GM23338 (cell line): ENCODE measurements around the gene MSH2. TPM values are rescaled to one million over a fixed set of nuclear protein-coding genes. Genes with fewer than 3 reads are reported as not detected.

Source experiments
- ATAC-seq: fragments of 200-7000 bp; cut with Tn5 transposase; 3 replicates; pipeline ENCODE4 v1.9.1; 2020
- DNase-seq: peaks from one replicate; pipeline ENCODE4 v3.0.0-alpha.2; 2015; ENCODE audit warnings: low spot score
- H2AFZ ChIP-seq: fragments of 200-600 bp; sonication (generic); 2 replicates; pipeline ENCODE4 v1.8.0; 2016; ENCODE audit warnings: antibody characterized with exemption, mild to moderate bottlenecking, moderate library complexity
- H3F3A ChIP-seq: fragments of 200-600 bp; sonication (generic); replicated peaks from 2 replicates; pipeline ENCODE4 v1.8.0; 2017; ENCODE audit warnings: antibody characterized with exemption, mixed run types, low read depth
- H3K27ac ChIP-seq: fragments of 200-600 bp; sonication (generic); 2 replicates; pipeline ENCODE4 v1.6.1; 2016; ENCODE audit warnings: low read depth
- H3K27me3 ChIP-seq: fragments of 200-600 bp; sonication (generic); 2 replicates; pipeline ENCODE4 v1.8.0; 2016; ENCODE audit warnings: mild to moderate bottlenecking, mixed run types, moderate library complexity; ENCODE audit not compliant: insufficient read depth
- H3K36me3 ChIP-seq: fragments of 200-600 bp; sonication (generic); 2 replicates; pipeline ENCODE4 v1.8.0; 2016; ENCODE audit warnings: mild to moderate bottlenecking; ENCODE audit not compliant: insufficient read depth
- H3K4me1 ChIP-seq: fragments of 200-600 bp; sonication (generic); 2 replicates; pipeline ENCODE4 v1.8.0; 2016; ENCODE audit warnings: mild to moderate bottlenecking, moderate library complexity; ENCODE audit not compliant: insufficient read depth
- H3K4me2 ChIP-seq: fragments of 200-600 bp; sonication (generic); 2 replicates; pipeline ENCODE4 v1.7.1; 2017; ENCODE audit warnings: mixed run types
- H3K4me3 ChIP-seq: fragments of 200-600 bp; sonication (generic); 2 replicates; pipeline ENCODE4 v1.6.1; 2016; ENCODE audit warnings: mixed run types
- H3K79me2 ChIP-seq: fragments of 200-600 bp; sonication (generic); replicated peaks from 2 replicates; pipeline ENCODE4 v1.8.0; 2017; ENCODE audit warnings: mild to moderate bottlenecking; ENCODE audit not compliant: insufficient read depth
- H3K9me2 ChIP-seq: fragments of 200-600 bp; sonication (generic); 2 replicates; pipeline ENCODE4 v1.8.0; 2017; ENCODE audit not compliant: insufficient read depth
- H4K20me1 ChIP-seq: fragments of 200-600 bp; sonication (generic); replicated peaks from 2 replicates; pipeline ENCODE4 v1.8.0; 2017; ENCODE audit warnings: mild to moderate bottlenecking; ENCODE audit not compliant: insufficient read depth
- H3K27ac Mint-ChIP-seq: 2 replicates; pipeline ENCODE4 v1.8.0; 2020; ENCODE audit warnings: inconsistent platforms, mild to moderate bottlenecking, moderate library complexity, mixed read lengths
- H3K27me3 Mint-ChIP-seq: 3 replicates; pipeline ENCODE4 v1.8.0; 2022; ENCODE audit warnings: low read depth, mild to moderate bottlenecking, moderate library complexity, mixed read lengths, inconsistent platforms; ENCODE audit not compliant: insufficient read depth, poor library complexity
- H3K36me3 Mint-ChIP-seq: 3 replicates; pipeline ENCODE4 v1.8.0; 2021; ENCODE audit warnings: low read depth, mild to moderate bottlenecking, inconsistent platforms, moderate library complexity, mixed read lengths
- H3K4me1 Mint-ChIP-seq: 3 replicates; pipeline ENCODE4 v1.8.0; 2020; ENCODE audit warnings: mild to moderate bottlenecking, inconsistent platforms, mixed read lengths
- H3K4me3 Mint-ChIP-seq: 3 replicates; pipeline ENCODE4 v1.8.0; 2021; ENCODE audit warnings: moderate library complexity, mild to moderate bottlenecking, inconsistent platforms, mixed read lengths
- H3K9me3 Mint-ChIP-seq: 3 replicates; pipeline ENCODE4 v1.8.0; 2020; ENCODE audit warnings: moderate library complexity, mild to moderate bottlenecking, inconsistent platforms, mixed read lengths
- CREB1 ChIP-seq: fragments of 250-450 bp; sonication (Bioruptor Pico); IDR thresholded peaks from 2 replicates; pipeline ENCODE4 v1.5.0; 2020; ENCODE audit warnings: low read depth, mild to moderate bottlenecking, moderate library complexity
- CTCF ChIP-seq, 2 experiments: fragments of 200-600 bp in 1 of 2; sonication (generic) in 1 of 2; conservative IDR thresholded peaks; 2 replicates each; pipeline versions ENCODE4 v1.5.1 to v1.6.1; 2016 to 2017; ENCODE audit warnings: antibody characterized with exemption in 2 of 2, low read depth in 2 of 2, mild to moderate bottlenecking in 2 of 2, moderate library complexity in 1 of 2
- ETS1 ChIP-seq: IDR thresholded peaks from 2 replicates; pipeline ENCODE4 v1.6.1; 2016; ENCODE audit warnings: antibody characterized with exemption
- EZH2 ChIP-seq: fragments of 200-600 bp; sonication (generic); IDR thresholded peaks from one replicate; pipeline ENCODE4 v1.8.0; 2017; ENCODE audit warnings: antibody characterized with exemption, mild to moderate bottlenecking, low read depth; ENCODE audit not compliant: unreplicated experiment
- EZH2phosphoT487 ChIP-seq: fragments of 200-600 bp; sonication (generic); IDR thresholded peaks from one replicate; pipeline ENCODE4 v1.8.1; 2018; ENCODE audit warnings: antibody characterized with exemption; ENCODE audit not compliant: unreplicated experiment
- JUNB ChIP-seq: IDR thresholded peaks from one replicate; pipeline ENCODE4 v1.6.1; 2016; ENCODE audit warnings: antibody characterized with exemption; ENCODE audit not compliant: unreplicated experiment
- NANOG ChIP-seq: IDR thresholded peaks from 2 replicates; pipeline ENCODE4 v1.6.1; 2016; ENCODE audit warnings: antibody characterized with exemption, borderline replicate concordance
- POLR2AphosphoS5 ChIP-seq: IDR thresholded peaks from 2 replicates; pipeline ENCODE4 v1.6.1; 2016; ENCODE audit warnings: antibody characterized with exemption, low read depth
- STAT1 ChIP-seq: IDR thresholded peaks from one replicate; pipeline ENCODE4 v1.6.1; 2016; ENCODE audit warnings: antibody characterized with exemption; ENCODE audit not compliant: unreplicated experiment
- ZNF114 ChIP-seq: fragments of 250-450 bp; sonication (Bioruptor Pico); IDR thresholded peaks from 2 replicates; pipeline ENCODE4 v1.5.0; 2020; ENCODE audit warnings: mild to moderate bottlenecking, moderate library complexity
- ZNF331 ChIP-seq: fragments of 250-450 bp; sonication (Bioruptor Pico); IDR thresholded peaks from 2 replicates; pipeline ENCODE4 v1.5.0; 2020; ENCODE audit warnings: low read depth, mild to moderate bottlenecking, moderate library complexity
- polyA plus RNA-seq: library from polyadenylated mRNA; unstranded; fragments of >200 nt; fragmentation: Nextera tagmentation; extraction: Ambion mirVana; gene quantifications from 2 replicates; pipeline ENCODE4 v1.2.1, GENCODE V29; 2016
- total RNA-seq: library from RNA; depleted of rRNA; stranded (reverse); fragments of >200 nt; shearing (Covaris generic); gene quantifications from 2 replicates; pipeline ENCODE4 v1.2.3, GENCODE V29; 2014
- TF ChIP-seq, protein P1 (sequence below): IDR thresholded peaks from one replicate; pipeline ENCODE4 v1.6.1; 2018; ENCODE audit warnings: antibody characterized with exemption; ENCODE audit not compliant: unreplicated experiment
- TF ChIP-seq, protein P2 (sequence below): fragments of 250-450 bp; sonication (Bioruptor Pico); IDR thresholded peaks from 2 replicates; pipeline ENCODE4 v1.5.0; 2020; ENCODE audit warnings: mild to moderate bottlenecking, moderate library complexity

Gene MSH2
- total and polyA plus RNA-seq, 2 experiments from 2014 or later = 156 to 249 TPM

DNA sequence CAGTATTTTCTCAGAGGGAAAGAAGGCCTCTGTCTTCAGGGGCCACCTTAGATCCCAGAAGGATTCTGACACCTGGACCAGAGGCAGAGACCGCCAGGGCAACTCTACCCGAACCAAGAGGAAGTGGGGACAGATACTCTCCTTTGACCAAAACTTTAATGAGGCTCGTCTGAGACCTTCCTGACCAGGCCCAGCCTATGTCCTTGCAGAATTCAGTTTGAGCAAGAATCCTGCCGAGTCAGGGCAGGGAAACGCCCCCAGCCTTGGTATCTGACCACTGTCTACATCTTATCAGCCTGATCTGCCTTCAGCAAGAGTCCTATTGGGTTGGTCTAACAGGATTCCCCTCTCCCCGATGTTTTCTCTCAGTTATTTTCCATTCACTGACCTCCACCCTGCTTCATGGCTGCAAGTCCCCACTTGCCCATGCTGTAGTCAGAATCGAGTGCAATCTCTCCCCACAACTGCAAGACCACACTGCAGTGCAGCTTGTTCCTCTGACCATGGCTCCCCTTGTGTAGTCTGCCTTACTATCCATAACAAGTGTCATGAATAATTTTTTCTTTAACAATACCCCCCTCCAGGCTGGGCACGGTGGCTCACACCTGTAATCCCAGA, 95.0 kb downstream of the MSH2 start:
- peaks cover 7% of the 10 kb centered on the region; the same call in 1 of the 2 replicates for H3K36me3 ChIP-seq
- Mint-ChIP-seq H3K4me3 (no peak overlapping the region), H3K36me3 (peaks cover 46% of the 10 kb centered on the region), H3K4me1 (peaks cover 3% of the 10 kb centered on the region; the same call in 2 of the 3 replicates), H3K27ac (no peak overlapping the region; the same call in 1 of the 2 replicates), H3K9me3 (peaks cover 36% of the 10 kb centered on the region), H3K27me3 (peaks cover 7% of the 10 kb centered on the region)
- H3K9me2 ChIP-seq = 0 out of 2 replicates have a peak, but pooled peaks cover 14% of the 10 kb centered on the region
- no peaks in the 10 kb centered on the region for H3K4me1 ChIP-seq
- TF ChIP-seq POLR2AphosphoS5 (no peak), CTCF (conservative IDR thresholded peaks at IDR 0.05; ENCODE audit: low read depth in 2 of 2) (no peak), ETS1 (no peak), NANOG (no peak), JUNB (no peak), ZNF331 (CRISPR knock-in tag) (no peak), EZH2 (no peak), CREB1 (CRISPR knock-in tag) (no peak), EZH2phosphoT487 (no peak), STAT1 (no peak), ZNF114 (CRISPR knock-in tag) (no peak)
- TF ChIP-seq, protein P1, sequence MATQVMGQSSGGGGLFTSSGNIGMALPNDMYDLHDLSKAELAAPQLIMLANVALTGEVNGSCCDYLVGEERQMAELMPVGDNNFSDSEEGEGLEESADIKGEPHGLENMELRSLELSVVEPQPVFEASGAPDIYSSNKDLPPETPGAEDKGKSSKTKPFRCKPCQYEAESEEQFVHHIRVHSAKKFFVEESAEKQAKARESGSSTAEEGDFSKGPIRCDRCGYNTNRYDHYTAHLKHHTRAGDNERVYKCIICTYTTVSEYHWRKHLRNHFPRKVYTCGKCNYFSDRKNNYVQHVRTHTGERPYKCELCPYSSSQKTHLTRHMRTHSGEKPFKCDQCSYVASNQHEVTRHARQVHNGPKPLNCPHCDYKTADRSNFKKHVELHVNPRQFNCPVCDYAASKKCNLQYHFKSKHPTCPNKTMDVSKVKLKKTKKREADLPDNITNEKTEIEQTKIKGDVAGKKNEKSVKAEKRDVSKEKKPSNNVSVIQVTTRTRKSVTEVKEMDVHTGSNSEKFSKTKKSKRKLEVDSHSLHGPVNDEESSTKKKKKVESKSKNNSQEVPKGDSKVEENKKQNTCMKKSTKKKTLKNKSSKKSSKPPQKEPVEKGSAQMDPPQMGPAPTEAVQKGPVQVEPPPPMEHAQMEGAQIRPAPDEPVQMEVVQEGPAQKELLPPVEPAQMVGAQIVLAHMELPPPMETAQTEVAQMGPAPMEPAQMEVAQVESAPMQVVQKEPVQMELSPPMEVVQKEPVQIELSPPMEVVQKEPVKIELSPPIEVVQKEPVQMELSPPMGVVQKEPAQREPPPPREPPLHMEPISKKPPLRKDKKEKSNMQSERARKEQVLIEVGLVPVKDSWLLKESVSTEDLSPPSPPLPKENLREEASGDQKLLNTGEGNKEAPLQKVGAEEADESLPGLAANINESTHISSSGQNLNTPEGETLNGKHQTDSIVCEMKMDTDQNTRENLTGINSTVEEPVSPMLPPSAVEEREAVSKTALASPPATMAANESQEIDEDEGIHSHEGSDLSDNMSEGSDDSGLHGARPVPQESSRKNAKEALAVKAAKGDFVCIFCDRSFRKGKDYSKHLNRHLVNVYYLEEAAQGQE = no peak
- TF ChIP-seq, protein P2, sequence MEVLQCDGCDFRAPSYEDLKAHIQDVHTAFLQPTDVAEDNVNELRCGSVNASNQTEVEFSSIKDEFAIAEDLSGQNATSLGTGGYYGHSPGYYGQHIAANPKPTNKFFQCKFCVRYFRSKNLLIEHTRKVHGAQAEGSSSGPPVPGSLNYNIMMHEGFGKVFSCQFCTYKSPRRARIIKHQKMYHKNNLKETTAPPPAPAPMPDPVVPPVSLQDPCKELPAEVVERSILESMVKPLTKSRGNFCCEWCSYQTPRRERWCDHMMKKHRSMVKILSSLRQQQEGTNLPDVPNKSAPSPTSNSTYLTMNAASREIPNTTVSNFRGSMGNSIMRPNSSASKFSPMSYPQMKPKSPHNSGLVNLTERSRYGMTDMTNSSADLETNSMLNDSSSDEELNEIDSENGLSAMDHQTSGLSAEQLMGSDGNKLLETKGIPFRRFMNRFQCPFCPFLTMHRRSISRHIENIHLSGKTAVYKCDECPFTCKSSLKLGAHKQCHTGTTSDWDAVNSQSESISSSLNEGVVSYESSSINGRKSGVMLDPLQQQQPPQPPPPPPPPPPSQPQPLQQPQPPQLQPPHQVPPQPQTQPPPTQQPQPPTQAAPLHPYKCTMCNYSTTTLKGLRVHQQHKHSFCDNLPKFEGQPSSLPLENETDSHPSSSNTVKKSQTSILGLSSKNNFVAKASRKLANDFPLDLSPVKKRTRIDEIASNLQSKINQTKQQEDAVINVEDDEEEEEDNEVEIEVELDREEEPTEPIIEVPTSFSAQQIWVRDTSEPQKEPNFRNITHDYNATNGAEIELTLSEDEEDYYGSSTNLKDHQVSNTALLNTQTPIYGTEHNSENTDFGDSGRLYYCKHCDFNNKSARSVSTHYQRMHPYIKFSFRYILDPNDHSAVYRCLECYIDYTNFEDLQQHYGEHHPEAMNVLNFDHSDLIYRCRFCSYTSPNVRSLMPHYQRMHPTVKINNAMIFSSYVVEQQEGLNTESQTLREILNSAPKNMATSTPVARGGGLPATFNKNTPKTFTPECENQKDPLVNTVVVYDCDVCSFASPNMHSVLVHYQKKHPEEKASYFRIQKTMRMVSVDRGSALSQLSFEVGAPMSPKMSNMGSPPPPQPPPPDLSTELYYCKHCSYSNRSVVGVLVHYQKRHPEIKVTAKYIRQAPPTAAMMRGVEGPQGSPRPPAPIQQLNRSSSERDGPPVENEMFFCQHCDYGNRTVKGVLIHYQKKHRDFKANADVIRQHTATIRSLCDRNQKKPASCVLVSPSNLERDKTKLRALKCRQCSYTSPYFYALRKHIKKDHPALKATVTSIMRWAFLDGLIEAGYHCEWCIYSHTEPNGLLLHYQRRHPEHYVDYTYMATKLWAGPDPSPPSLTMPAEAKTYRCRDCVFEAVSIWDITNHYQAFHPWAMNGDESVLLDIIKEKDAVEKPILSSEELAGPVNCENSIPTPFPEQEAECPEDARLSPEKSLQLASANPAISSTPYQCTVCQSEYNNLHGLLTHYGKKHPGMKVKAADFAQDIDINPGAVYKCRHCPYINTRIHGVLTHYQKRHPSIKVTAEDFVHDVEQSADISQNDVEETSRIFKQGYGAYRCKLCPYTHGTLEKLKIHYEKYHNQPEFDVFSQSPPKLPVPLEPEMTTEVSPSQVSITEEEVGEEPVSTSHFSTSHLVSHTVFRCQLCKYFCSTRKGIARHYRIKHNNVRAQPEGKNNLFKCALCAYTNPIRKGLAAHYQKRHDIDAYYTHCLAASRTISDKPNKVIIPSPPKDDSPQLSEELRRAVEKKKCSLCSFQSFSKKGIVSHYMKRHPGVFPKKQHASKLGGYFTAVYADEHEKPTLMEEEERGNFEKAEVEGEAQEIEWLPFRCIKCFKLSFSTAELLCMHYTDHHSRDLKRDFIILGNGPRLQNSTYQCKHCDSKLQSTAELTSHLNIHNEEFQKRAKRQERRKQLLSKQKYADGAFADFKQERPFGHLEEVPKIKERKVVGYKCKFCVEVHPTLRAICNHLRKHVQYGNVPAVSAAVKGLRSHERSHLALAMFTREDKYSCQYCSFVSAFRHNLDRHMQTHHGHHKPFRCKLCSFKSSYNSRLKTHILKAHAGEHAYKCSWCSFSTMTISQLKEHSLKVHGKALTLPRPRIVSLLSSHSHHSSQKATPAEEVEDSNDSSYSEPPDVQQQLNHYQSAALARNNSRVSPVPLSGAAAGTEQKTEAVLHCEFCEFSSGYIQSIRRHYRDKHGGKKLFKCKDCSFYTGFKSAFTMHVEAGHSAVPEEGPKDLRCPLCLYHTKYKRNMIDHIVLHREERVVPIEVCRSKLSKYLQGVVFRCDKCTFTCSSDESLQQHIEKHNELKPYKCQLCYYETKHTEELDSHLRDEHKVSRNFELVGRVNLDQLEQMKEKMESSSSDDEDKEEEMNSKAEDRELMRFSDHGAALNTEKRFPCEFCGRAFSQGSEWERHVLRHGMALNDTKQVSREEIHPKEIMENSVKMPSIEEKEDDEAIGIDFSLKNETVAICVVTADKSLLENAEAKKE (CRISPR knock-in tag) = no peak
- no peak overlapping the region for H2AFZ ChIP-seq
- H3K79me2 ChIP-seq = no peaks in the 10 kb centered on the region
- H3F3A ChIP-seq = no peaks in the 10 kb centered on the region
- H4K20me1 ChIP-seq = no peaks in the 10 kb centered on the region
- no peak overlapping the region for H3K4me3 ChIP-seq
- no peaks in the 10 kb centered on the region for H3K27me3 ChIP-seq
- ATAC-seq (no peak), DNase-seq (no peak)
- H3K27ac ChIP-seq = no peak overlapping the region
- H3K4me2 ChIP-seq = no peak overlapping the region
